Kidney (tissue), 14 donors: ENCODE data around the gene ZNF316. TPM values are rescaled to one million over a fixed set of nuclear protein-coding genes. Genes with fewer than 3 reads are reported as not detected.

Source experiments
- DNase-seq, 5 donors: peaks; one replicate each; pipeline ENCODE4 v3.0.0-alpha.2; 2013 to 2020
- FAIRE-seq: peaks from 2 replicates; lab custom pipeline; 2012; peaks lifted over from hg19 to GRCh38; lab: Jason Lieb, UNC
- H3K27ac ChIP-seq, 2 donors: one replicate each; pipeline ENCODE4 v1.7.0; 2013; ENCODE audit warnings: low read depth in 2 of 2, low read length in 2 of 2, inconsistent platforms in 1 of 2
- H3K27me3 ChIP-seq: one replicate; pipeline ENCODE4 v1.7.1; 2013; ENCODE audit warnings: low read length, inconsistent platforms; ENCODE audit not compliant: control insufficient read depth, insufficient read depth
- H3K36me3 ChIP-seq, 3 donors: one replicate each; pipeline versions ENCODE4 v1.7.0 to v1.7.1; 2013; ENCODE audit warnings: low read length in 3 of 3, control low read depth in 1 of 3, inconsistent platforms in 1 of 3; ENCODE audit not compliant: insufficient read depth in 3 of 3, control insufficient read depth in 2 of 3
- H3K4me1 ChIP-seq, 3 donors: one replicate each; pipeline versions ENCODE4 v1.7.0 to v1.7.1; 2013; ENCODE audit warnings: low read length in 3 of 3, inconsistent platforms in 1 of 3, low read depth in 1 of 3; ENCODE audit not compliant: control insufficient read depth in 2 of 3, insufficient read depth in 2 of 3
- H3K4me3 ChIP-seq, 3 donors: one replicate each; pipeline versions ENCODE4 v1.7.0 to v1.8.1; 2013; ENCODE audit warnings: low read length in 3 of 3, control low read depth in 1 of 3, inconsistent platforms in 1 of 3
- H3K9ac ChIP-seq, 3 donors: one replicate each; pipeline versions ENCODE4 v1.7.0 to v1.7.1; 2013; ENCODE audit warnings: low read length in 3 of 3, control low read depth in 1 of 3, inconsistent platforms in 1 of 3
- H3K9me3 ChIP-seq, 3 donors: one replicate each; pipeline versions ENCODE4 v1.7.0 to v1.7.1; 2013; ENCODE audit warnings: low read length in 3 of 3, control low read depth in 1 of 3, inconsistent platforms in 1 of 3; ENCODE audit not compliant: control insufficient read depth in 2 of 3, insufficient read depth in 1 of 3
- CTCF ChIP-seq: IDR thresholded peaks from 3 replicates; pipeline ENCODE4 v1.5.1; 2012; ENCODE audit warnings: mild to moderate bottlenecking, moderate library complexity, borderline replicate concordance; ENCODE audit not compliant: insufficient read depth; ENCODE audit errors: extremely low read depth
- intact Hi-C: fragments of 100-400 bp; cut with DNase I; formaldehyde crosslinking; loops from one replicate; pipeline ENCODE4 v1.11.1; 2022
- polyA plus RNA-seq: library from polyadenylated mRNA; stranded (reverse); fragments of 350-450 nt; fragmentation: Illumina TruSeq; extraction: RNeasy Lipid Tissue Mini Kit (QIAGEN cat#74804); gene quantifications from one replicate; pipeline ENCODE4 v1.2.3, GENCODE V29; 2014; ENCODE audit warnings: low read depth, low replicate concordance; ENCODE audit not compliant: insufficient read depth
- total RNA-seq: library from RNA; stranded (reverse); fragmentation: NEBNext Ultra II Directional; extraction: Animal tissue kit (Norgen Biotek cat#: 25700); gene quantifications from one replicate; pipeline ENCODE4 v1.2.1, GENCODE V29; 2021
- donor health status: control.
- donor health status: control.
- donor health status: control.
- donor health status: control.
- donor health status: control.
- donor health status: DM: yes; HTN: yes; CAD: no.
- donor health status: Normal renal cell carcinoma (clear cell type).

Gene ZNF316
- total and polyA plus RNA-seq, 2 donors from 2014 or later = 7.2 to 31.7 TPM

GRCh38 chr7:6618621-6619020 is 18.5 kb upstream of the ZNF316 start:
- FAIRE-seq (no peak), DNase-seq (no peak)
- peaks cover 0 to 3% (median 0%) of the 10 kb centered on the region in 3 donors for H3K4me1 ChIP-seq
- TF ChIP-seq CTCF = no peak
- H3K27ac ChIP-seq = no peak overlapping the region
- no peak overlapping the region for H3K4me3 ChIP-seq
- H3K9ac ChIP-seq = no peak overlapping the region
- intact Hi-C loops = no loop called here
- no peaks in the 10 kb centered on the region for H3K9me3 ChIP-seq
- peaks cover 2 to 8% (median 6%) of the 10 kb centered on the region in 3 donors for H3K36me3 ChIP-seq
- H3K27me3 ChIP-seq = no peaks in the 10 kb centered on the region

- Histone ChIP-seq H3K9ac (no peak overlapping the region), H3K4me3 (no peak overlapping the region), H3K27ac (no peak overlapping the region), H3K36me3 (peaks cover 2 to 8% (median 6%) of the 10 kb centered on the region in 3 donors), H3K27me3 (no peaks in the 10 kb centered on the region), H3K9me3 (no peaks in the 10 kb centered on the region), H3K4me1 (peaks cover 0 to 3% (median 0%) of the 10 kb centered on the region in 3 donors)
- DNase-seq = no peak
- no peak for FAIRE-seq
- TF ChIP-seq CTCF = no peak
- intact Hi-C loops = no loop called here
Measured at GRCh38 chr7:6619961-6620360, 17.2 kb upstream of the ZNF316 start.

GRCh38 chr7:6621195-6622133 is 15.7 kb upstream of the ZNF316 start:
- Histone ChIP-seq H3K9ac (no peak overlapping the region), H3K9me3 (no peaks in the 10 kb centered on the region), H3K27me3 (no peaks in the 10 kb centered on the region), H3K4me3 (no peak overlapping the region), H3K4me1 (no peaks in the 10 kb centered on the region), H3K36me3 (peaks cover 2 to 8% (median 6%) of the 10 kb centered on the region in 3 donors), H3K27ac (no peak overlapping the region)
- intact Hi-C loops = no loop called here
- no peak for DNase-seq
- no peak for TF ChIP-seq CTCF
- no peak for FAIRE-seq
